Measurements from ENCODE around the gene PRR13. TPM values are rescaled to one million over a fixed set of nuclear protein-coding genes. Genes with fewer than 3 reads are reported as not detected.
"Not testable (repeated sequence)": the region's sequence is repeated elsewhere in the genome, so short reads cannot be mapped to it uniquely, and the experiment has no call there.

Gene PRR13
- 92.0 TPM for total RNA-seq

- ATAC-seq = peak; percentile 99
These were observed at the start of gene PRR13 for GRCh38 chr12:53441040-53441833. TSS of gene PRR13 (plus strand) at chr12:53441734. CDS start at chr12:53442715, 981 bp downstream.

- no peak for ATAC-seq
These were observed 41.6 kb upstream of the PRR13 start for GRCh38 chr12:53399896-53400295.

- not testable (repeated sequence) for ATAC-seq
These were observed 39.2 kb upstream of the PRR13 start for GRCh38 chr12:53402351-53402750.

GRCh38 chr12:53402871-53403270, 38.7 kb upstream of the PRR13 start:
- ATAC-seq = no peak

GRCh38 chr12:53410951-53411350, 30.6 kb upstream of the PRR13 start:
- no peak for ATAC-seq

GRCh38 chr12:53413485-53414204, 27.9 kb upstream of the PRR13 start:
- no peak for ATAC-seq

- peak; percentile 14 for ATAC-seq
These were observed 26.6 kb upstream of the PRR13 start for GRCh38 chr12:53414756-53415417.

- peak; percentile 10 for ATAC-seq
These were observed 25.7 kb upstream of the PRR13 start for GRCh38 chr12:53415752-53416389.

- not testable (repeated sequence) for ATAC-seq
These were observed 24.2 kb upstream of the PRR13 start for GRCh38 chr12:53417291-53417816.

GRCh38 chr12:53418221-53418620, 23.3 kb upstream of the PRR13 start:
- ATAC-seq = no peak

- ATAC-seq = no peak
These were observed 21.8 kb upstream of the PRR13 start for GRCh38 chr12:53419756-53420155.

- not testable (repeated sequence) for ATAC-seq
These were observed 19.3 kb upstream of the PRR13 start for GRCh38 chr12:53422247-53422646.

- ATAC-seq = no peak
These were observed 17.9 kb upstream of the PRR13 start, which contains the start of gene AMHR2 for GRCh38 chr12:53423597-53423996. TSS of gene AMHR2 (plus strand) at chr12:53423855. CDS start at chr12:53423935, 80 bp downstream.

- ATAC-seq = no peak
These were observed 16.7 kb upstream of the PRR13 start for GRCh38 chr12:53424626-53425514.

- ATAC-seq = no peak
These were observed 15.9 kb upstream of the PRR13 start for GRCh38 chr12:53425515-53426150.

- peak; percentile 98 for ATAC-seq
These were observed 13.5 kb upstream of the PRR13 start for GRCh38 chr12:53427905-53428594.

GRCh38 chr12:53428741-53429140, 12.8 kb upstream of the PRR13 start:
- ATAC-seq = no peak

GRCh38 chr12:53430116-53430515, 11.4 kb upstream of the PRR13 start:
- no peak for ATAC-seq

GRCh38 chr12:53431187-53431586, 10.3 kb upstream of the PRR13 start:
- no peak for ATAC-seq

GRCh38 chr12:53435326-53435725, 6.2 kb upstream of the PRR13 start:
- not testable (repeated sequence) for ATAC-seq
